Glutamatergic neuron (in vitro differentiated cells): ENCODE data around the gene AP4E1. TPM values are rescaled to one million over a fixed set of nuclear protein-coding genes. Genes with fewer than 3 reads are reported as not detected.
"Not testable (repeated sequence)": the region's sequence is repeated elsewhere in the genome, so short reads cannot be mapped to it uniquely, and the experiment has no call there.

Experiments used
- DNase-seq: peaks from one replicate; pipeline ENCODE4 v3.0.0; 2022
- H3K27ac Mint-ChIP-seq: one replicate; pipeline ENCODE4 v1.8.0; 2020; ENCODE audit warnings: mild to moderate bottlenecking, mixed read lengths, inconsistent platforms; ENCODE audit not compliant: unreplicated experiment
- H3K27me3 Mint-ChIP-seq: one replicate; pipeline ENCODE4 v1.8.0; 2020; ENCODE audit warnings: mild to moderate bottlenecking, moderate library complexity, mixed read lengths, inconsistent platforms; ENCODE audit not compliant: unreplicated experiment
- H3K36me3 Mint-ChIP-seq: one replicate; pipeline ENCODE4 v1.8.0; 2020; ENCODE audit warnings: mild to moderate bottlenecking, mixed read lengths, inconsistent platforms; ENCODE audit not compliant: unreplicated experiment
- H3K4me1 Mint-ChIP-seq: one replicate; pipeline ENCODE4 v1.8.0; 2020; ENCODE audit warnings: mild to moderate bottlenecking, low read depth, mixed read lengths, inconsistent platforms; ENCODE audit not compliant: unreplicated experiment
- H3K4me3 Mint-ChIP-seq: one replicate; pipeline ENCODE4 v1.8.0; 2020; ENCODE audit warnings: mild to moderate bottlenecking, mixed read lengths, inconsistent platforms; ENCODE audit not compliant: unreplicated experiment
- H3K9me3 Mint-ChIP-seq: one replicate; pipeline ENCODE4 v1.8.0; 2020; ENCODE audit warnings: mild to moderate bottlenecking, moderate library complexity, mixed read lengths, inconsistent platforms; ENCODE audit not compliant: unreplicated experiment
- total RNA-seq: library from RNA; stranded (reverse); fragmentation: NEBNext Ultra II Directional; extraction: Animal tissue kit (Norgen Biotek cat#: 25700); gene quantifications from one replicate; pipeline ENCODE4 v1.2.1, GENCODE V29; 2021; ENCODE audit not compliant: unreplicated experiment
- TF ChIP-seq, protein P1 (sequence below): fragments of 200-600 bp; sonication (generic); IDR thresholded peaks from one replicate; pipeline ENCODE4 v1.5.0; 2021; ENCODE audit not compliant: partially characterized antibody, unreplicated experiment

Gene AP4E1
- total RNA-seq, 1 donor from 2014 or later = 15.9 TPM

GRCh38 chr15:50871832-50872231 lies 36.7 kb upstream of the AP4E1 start:
- H3K27me3 Mint-ChIP-seq = no peaks in the 10 kb centered on the region
- no peaks in the 10 kb centered on the region for H3K4me1 Mint-ChIP-seq
- no peaks in the 10 kb centered on the region for H3K36me3 Mint-ChIP-seq
- no peaks in the 10 kb centered on the region for H3K9me3 Mint-ChIP-seq
- no peak for DNase-seq
- no peak overlapping the region for H3K27ac Mint-ChIP-seq
- H3K4me3 Mint-ChIP-seq = no peak overlapping the region
- TF ChIP-seq, protein P1, sequence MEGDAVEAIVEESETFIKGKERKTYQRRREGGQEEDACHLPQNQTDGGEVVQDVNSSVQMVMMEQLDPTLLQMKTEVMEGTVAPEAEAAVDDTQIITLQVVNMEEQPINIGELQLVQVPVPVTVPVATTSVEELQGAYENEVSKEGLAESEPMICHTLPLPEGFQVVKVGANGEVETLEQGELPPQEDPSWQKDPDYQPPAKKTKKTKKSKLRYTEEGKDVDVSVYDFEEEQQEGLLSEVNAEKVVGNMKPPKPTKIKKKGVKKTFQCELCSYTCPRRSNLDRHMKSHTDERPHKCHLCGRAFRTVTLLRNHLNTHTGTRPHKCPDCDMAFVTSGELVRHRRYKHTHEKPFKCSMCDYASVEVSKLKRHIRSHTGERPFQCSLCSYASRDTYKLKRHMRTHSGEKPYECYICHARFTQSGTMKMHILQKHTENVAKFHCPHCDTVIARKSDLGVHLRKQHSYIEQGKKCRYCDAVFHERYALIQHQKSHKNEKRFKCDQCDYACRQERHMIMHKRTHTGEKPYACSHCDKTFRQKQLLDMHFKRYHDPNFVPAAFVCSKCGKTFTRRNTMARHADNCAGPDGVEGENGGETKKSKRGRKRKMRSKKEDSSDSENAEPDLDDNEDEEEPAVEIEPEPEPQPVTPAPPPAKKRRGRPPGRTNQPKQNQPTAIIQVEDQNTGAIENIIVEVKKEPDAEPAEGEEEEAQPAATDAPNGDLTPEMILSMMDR = no peak

DNA sequence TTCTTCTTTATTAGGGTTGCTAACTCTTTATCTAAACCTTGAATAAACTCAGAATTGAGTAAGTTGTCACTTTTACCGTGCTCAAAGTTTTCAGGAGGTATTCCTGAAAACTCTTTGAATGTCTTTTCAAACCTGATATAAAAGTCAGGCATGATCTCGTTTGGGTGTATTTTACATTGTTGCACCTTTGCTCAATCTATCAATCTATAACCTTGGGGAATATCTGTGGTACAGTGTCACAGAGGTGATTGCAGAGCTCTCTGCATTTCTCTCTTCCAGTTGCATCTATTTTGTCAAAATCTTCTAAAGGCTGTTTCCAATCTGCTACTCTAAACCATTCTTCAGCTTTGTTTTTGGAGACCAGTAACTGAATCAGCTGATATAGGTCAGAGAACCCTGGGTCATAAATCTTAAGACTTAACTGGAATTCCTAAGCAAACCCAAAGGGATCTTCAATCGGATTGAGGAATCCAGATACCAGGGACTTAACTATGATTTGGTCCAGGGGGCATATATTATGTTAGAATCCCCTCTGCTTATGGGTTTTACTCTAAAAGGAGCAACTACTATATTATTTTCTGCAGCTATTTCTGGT lies 35.6 kb upstream of the AP4E1 start:
- TF ChIP-seq, protein P1 = no peak
- Mint-ChIP-seq H3K27ac (no peak overlapping the region), H3K36me3 (no peaks in the 10 kb centered on the region), H3K27me3 (no peaks in the 10 kb centered on the region), H3K4me1 (no peaks in the 10 kb centered on the region), H3K9me3 (no peaks in the 10 kb centered on the region), H3K4me3 (no peak overlapping the region)
- DNase-seq = no peak

DNA sequence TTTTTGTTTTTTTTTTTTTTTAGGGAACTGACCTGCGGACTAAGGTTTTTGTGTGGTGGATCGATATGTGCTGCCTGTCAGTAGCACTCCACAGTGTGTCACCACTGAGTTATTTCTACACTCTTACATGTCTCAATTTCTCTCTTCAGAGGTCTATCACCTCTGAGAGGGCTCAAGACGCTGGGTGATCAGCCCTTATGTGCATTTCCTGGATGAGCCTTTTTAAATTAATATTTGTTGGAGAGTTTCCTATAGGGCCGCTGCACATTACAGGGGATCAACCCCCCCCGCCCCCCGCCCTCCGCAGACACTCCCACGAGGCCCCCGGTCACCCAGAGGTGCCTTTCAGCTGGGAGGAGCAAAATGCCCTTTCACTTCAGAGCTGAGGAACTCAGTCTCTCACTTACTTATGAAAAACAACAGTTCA lies 34.5 kb upstream of the AP4E1 start:
- H3K4me3 Mint-ChIP-seq = no peak overlapping the region
- no peak overlapping the region for H3K27ac Mint-ChIP-seq
- H3K36me3 Mint-ChIP-seq = no peaks in the 10 kb centered on the region
- no peaks in the 10 kb centered on the region for H3K9me3 Mint-ChIP-seq
- no peak for DNase-seq
- TF ChIP-seq, protein P1 = no peak
- H3K4me1 Mint-ChIP-seq = no peaks in the 10 kb centered on the region
- H3K27me3 Mint-ChIP-seq = no peaks in the 10 kb centered on the region

DNA sequence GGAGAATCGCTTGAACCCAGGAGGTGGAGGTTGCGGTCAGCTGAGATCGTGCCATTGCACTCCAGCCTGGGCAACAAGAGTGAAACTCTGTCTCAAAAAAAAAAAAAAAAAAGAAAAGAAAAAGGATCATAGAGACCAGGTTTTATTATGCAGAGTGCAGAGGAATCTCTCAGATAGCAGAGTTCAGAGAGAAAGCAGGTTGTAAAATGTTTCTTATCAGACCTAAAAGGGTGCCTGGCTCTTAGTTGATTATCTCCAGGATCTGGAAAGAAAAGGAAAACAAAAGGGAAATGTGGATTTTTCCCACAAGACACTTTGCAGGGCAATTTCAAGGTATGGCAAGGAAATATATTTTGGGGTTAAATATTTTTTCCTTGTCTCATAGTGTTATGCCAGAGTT lies 33.2 kb upstream of the AP4E1 start:
- not testable (repeated sequence) for DNase-seq, H3K9me3 Mint-ChIP-seq, H3K4me3 Mint-ChIP-seq, H3K27me3 Mint-ChIP-seq, H3K27ac Mint-ChIP-seq, H3K4me1 Mint-ChIP-seq, H3K36me3 Mint-ChIP-seq

DNA sequence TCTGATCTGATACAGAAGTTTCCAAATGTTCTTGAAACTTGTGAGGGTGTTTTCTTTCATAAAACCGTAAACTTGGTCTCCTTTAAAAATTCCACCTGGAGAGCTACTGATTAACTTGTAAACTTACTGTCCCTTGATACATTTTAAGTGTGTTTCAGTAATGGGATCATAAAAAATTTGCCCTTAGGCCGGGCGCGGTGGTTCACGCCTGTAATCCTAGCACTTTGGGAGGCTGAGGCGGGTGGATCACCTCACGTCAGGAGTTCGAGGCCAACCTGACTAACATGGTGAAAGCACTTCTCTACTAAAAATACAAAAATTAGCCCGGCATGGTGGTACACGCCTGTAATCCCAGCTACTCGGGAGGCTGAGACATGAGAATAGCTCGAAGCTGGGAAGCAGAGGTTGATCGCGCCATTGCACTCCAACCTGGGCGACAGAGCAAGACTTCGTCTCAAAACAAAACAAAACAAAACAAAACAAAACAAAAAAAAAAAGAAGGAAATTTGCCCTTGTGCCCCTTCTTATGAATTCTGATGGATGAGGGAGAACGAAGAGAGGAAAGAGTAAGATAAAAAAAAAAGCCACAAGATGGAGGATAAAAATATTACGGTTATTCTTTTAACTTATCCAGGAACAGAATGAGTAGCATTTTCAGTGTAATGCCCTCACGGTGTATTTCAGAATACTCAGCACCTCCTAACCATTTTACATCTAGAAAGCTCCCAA lies 32.1 kb upstream of the AP4E1 start:
- no peak for DNase-seq
- Mint-ChIP-seq H3K27ac (no peak overlapping the region), H3K4me1 (no peaks in the 10 kb centered on the region), H3K9me3 (no peaks in the 10 kb centered on the region), H3K27me3 (no peaks in the 10 kb centered on the region), H3K36me3 (no peaks in the 10 kb centered on the region), H3K4me3 (no peak overlapping the region)
- TF ChIP-seq, protein P1 = no peak
